ENCODE data around the gene RNF115.
"Not testable (repeated sequence)": the region's sequence is repeated elsewhere in the genome, so short reads cannot be mapped to it uniquely, and the experiment has no call there.

Gene RNF115

DNA sequence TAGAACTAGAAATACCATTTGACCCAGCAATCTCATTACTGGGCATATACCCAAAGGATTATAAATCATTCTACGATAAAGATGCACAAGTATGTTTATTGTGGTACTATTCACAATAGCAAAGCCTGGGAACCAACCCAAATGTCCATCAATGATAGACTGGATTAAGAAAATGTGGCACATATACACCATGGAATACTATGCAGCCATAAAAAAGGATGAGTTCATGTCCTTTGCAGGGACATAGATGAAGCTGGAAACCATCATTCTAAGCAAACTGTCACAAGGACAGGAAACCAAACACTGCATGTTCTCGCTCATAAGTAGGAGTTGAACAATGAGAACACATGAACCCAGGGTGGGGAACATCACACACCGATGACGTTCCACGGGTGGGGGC, 97.7 kb downstream of the RNF115 start:
- not testable (repeated sequence) for DNase-seq

DNA sequence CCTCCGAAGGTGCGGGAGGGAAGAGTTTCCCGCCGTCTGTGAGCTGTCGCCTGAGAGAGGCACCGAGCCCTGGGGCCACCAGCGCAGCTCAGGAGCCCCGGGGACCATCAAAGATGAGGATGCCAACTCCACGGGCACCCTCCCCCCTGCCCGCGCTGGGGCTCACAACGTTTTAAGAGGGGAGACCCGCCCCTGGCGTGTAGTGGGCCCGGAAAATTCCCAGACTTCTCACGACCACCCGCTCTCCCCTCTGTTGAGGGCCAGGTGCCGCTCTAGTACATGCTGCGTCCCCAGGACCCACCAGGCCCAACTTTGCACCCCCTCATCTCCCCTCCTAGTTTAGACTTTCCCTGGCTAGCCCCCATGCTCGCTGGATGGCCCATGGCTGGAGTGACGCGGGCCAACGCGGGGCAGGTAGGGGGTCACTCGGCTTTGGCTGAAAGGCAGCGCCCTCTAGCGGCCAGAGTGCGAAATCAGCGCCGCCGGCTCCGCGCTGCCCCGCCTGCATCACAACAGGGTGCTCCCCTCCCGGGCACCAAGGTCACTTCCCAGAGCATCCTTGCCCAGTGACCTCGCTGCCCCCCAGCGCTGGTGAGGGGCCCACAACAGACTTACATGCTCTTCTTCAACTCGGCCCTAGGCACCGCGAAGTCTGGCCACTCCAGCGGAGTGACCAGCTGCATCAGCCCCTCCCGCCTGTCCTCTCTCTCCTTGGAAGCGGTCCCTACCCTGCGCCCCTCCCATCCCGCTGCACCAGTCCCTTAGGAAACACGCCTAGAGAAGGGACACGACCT, 102.8 kb downstream of the RNF115 start:
- peak; percentile 9 for DNase-seq

DNA sequence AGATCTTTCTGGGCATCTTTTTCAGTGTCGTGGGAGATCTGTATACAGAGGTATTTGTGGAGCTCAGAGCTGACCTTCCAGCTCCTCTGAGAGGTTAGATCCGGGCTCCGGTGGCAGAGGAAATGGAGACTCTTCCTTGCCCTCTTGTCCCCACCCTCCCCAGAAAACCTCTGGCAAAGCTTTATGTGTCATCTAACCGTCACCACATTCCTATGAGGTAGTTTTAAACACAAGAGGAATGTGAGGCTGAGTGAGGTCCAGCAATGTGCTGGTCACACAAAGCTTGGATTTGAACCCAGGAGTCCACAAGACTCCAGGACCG, 103.4 kb downstream of the RNF115 start:
- no peak for DNase-seq

DNA sequence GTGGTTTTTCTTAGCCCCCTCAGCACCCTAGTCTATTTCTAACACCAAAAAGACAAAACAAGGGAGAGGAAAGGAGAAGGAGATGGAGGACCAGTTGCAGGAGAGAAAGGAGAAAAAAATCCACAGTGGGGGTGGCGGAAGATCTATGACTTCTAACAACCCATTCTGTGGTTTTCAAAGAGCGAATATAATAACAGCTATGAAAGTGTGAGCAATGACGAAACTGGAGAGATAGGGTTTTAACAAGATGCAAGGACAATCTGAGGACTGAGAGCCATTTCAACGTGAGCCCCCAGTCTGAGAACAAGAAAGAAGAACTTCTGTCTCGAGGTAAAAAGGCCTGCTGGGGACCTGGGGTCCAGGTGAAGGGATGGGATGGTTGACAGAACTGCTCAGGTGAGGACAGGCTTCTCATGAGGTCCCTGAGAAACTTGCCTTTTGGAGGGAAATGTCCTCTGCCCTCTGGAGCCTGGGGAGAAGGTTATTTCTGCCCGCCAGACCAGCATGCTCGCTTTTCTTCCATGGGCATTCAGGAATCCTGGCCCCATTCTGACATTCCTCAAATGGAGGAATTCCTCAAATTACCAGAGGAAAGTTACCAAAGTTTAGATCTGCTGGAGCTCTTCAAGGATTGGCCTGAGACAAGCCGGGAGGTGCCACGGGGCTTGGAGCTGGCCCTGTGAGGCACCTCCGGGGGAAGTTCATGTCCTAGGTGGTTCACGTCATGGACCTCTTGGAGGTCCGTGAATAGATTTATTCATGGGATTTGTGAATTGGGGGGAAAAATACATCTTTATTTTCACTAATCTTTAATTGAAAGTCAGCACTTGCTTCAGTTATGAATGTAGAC, 104.4 kb downstream of the RNF115 start, which contains the start of gene CD160:
CD160 (plus strand) TSS at position 270 of the 850 bp plus-strand sequence. CDS start 8,829 bp downstream, outside the sequence.
- no peak for DNase-seq

DNA sequence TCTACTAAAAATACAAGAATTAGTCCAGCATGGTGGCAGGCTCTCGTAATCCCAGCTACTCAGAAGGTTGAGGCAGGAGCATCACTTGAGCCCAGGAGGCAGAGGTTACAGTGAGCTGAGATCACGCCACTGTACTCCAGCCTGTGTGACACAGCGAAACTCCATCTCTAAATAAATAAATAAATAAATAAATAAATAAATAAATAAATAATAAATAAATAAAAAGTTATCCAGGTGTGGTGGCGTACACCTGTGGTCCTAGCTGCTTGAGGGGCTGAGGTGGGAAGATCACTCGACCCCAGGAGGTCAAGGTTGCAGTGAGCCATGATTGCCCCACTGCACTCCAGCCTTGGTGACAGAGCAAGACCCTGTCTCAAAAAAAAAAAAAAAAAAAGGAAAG, 105.4 kb downstream of the RNF115 start:
- not testable (repeated sequence) for DNase-seq

DNA sequence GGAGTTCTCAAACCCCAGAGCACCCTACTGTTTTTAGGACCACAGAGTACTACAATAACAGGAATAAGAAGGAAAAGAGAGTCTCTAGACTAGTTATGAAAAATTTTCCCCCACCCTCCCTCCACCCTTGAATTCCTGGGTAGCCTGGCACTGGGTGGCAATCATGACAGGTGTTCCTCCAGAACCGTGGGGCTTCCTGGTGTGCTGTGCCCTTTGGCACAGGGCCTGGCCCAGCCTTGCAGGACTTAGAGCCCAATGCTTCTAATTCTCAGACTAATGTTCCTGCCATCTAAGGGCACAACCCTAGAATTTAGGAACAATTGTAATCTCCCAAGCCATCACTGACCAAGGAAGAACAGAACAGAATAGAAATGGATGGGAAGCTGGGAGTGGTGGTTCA, 106.1 kb downstream of the RNF115 start:
- DNase-seq = no peak

DNA sequence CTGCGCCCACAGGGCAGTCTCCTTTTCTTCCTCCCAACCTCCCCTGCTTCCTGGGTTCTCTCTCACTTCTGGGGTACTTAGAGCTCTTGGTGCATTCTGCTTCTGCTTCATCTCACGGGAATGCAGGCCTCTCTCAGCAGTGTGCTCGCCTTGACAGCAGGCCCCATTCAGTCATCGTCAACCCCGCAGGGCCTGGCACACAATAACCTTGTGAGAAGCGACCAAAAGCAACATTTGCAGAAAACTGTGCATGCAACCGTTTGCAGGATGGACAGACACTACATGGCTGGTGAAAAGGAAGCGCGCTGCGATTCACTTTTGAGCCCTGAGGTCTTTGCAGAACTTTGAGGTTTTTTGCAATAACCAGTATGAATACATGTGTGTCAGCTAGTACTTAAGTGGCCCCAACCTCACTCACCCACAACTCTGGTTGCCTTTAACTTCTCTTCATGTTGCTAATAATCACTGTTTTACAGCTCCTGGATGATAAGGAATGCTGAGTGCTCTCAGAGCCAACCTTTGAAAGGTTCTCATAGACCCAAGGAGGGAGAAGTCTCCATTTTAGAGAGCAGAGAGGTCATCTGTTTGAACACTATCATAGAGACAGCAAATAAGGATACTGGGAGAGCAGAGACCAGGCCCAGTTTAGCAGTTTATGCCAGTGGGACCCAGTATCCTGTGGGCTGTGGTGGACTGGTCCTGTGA, 107.1 kb downstream of the RNF115 start:
- DNase-seq = no peak

DNA sequence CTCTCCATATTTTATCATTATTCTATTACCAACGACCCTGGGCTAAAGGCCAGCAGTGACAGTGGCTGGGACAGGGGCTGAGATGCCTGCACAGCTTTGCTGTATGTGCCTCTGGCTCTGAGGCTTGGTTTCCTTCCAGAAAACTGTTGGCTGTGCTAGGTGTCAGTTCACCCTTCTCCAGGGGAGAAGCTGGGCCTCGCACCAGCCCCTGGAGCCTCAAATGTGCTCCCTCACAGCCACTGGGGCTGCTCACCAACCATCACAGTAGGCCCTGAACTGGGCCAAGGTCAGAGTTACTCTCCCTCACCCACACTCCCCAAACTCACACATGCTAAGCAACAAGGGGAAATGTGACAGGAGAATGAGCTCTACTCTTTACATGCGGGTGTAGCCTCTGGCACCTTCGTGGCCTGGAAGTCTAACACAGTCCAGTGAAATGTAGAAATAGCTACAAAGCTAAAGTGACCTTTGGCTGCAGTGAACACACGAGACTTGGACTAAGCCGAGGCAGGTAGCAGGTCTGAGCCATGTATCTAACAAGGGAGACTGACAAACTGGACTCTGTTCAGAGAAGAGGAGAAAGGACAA, 109.3 kb downstream of the RNF115 start:
- no peak for DNase-seq

DNA sequence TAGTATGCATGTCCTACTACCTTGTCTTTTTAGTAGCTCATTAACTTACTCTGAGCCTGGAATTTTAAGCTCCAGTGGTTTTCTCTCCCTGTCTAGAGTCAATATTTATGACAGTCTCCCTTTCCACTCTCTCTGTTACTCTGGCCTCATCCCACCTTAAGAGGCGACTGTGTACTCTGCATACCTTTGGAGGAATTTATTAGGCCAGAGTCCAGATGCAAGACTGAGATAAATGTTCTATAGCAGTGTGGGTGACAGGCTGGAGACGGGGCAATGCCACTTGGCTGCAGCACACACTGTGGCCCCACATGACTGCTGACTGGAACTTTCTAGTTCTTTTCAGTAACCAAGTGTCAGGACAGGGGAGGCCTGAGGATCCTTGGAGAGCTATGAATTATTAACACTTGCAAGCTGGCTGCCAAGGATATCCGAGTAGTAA, 112.7 kb downstream of the RNF115 start:
- no peak for DNase-seq

DNA sequence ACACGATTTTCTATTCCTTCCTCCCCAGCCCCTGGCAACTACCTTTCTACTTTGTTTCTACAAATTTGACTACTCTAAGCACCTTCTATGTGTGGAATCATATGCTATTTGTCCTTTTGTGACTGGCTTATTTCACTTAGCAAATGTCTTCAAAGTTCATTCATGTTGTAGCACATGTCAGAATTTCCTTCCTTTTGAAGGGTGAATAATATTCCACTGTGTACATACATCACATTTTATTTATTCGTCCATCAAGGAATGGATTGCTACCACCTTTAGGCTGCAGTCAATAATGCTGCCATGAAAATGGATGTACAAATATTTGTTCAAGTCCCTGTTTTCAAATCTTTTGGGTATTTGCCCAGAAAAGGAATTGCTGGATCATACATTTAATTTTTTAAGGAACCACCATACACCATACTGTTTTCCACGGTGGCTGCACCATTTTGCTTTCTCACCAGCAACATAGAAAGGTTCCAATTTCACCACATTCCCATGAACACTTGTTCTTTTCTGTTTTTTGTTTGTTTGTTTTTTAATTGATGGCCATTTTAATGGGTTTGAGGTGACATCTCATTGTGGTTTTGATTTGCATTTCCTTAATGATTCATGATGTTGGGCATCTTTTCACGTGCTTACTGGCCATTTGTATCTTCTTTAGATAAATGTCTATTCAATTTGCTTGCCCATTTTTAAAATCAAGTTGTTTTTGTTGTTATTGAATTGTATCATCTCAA, 113.4 kb downstream of the RNF115 start:
- DNase-seq = no peak

DNA sequence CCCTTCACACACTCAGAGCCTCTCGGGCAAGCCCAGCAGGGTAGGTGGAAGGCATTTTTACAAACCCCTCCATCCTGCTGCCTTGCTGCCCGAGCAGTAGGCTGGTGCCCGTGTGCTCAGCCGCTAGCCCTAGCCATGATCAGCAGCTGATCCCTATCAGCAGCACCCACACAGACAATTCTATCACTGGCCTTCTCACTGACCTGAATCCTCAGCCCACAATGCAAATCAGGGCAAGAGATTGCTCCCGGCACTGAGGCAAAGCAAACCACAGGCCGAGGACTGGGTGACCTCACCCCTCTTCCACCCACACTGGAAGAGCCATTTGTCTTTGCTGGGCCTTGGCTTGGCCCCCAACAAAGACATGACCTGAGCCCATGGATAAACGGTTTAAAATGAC, 115.8 kb downstream of the RNF115 start:
- no peak for DNase-seq

DNA sequence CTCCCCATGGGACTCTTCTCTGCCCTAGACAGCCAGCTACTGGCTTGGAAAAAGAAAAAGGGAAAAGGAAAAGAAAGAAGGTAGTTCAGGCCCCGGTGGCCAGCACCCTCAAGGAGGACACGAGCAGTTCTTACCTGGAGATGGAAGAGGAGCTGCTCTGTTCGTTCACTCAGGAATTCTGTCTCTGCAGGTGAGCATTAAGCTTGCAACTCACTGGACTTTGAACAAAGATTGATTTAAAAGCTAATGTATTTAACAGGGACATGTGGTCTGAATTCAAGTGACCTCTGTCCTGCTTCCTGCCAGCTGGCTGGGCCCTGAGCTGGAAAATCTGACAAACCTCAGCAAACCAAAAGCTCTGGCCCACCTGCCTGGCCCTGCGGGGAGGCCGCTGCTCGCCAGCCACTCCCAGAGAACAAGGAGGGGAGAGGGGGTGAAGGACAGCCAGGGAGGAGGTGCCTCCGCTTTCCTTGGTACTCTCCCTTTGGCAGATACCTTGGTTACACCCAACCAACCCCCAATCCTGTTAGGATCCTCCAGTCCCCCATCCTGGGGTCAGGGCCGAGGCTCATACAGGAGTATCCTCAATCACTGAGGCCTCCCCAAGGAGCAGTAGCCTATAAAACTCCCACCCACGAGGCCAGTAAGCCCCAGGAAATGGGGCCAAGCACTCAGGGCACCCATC, 116.6 kb downstream of the RNF115 start, which contains the start of gene PDZK1:
PDZK1 (minus strand) TSS at position 186 of the 685 bp plus-strand sequence. CDS start 19,347 bp downstream, outside the sequence.
- no peak for DNase-seq

DNA sequence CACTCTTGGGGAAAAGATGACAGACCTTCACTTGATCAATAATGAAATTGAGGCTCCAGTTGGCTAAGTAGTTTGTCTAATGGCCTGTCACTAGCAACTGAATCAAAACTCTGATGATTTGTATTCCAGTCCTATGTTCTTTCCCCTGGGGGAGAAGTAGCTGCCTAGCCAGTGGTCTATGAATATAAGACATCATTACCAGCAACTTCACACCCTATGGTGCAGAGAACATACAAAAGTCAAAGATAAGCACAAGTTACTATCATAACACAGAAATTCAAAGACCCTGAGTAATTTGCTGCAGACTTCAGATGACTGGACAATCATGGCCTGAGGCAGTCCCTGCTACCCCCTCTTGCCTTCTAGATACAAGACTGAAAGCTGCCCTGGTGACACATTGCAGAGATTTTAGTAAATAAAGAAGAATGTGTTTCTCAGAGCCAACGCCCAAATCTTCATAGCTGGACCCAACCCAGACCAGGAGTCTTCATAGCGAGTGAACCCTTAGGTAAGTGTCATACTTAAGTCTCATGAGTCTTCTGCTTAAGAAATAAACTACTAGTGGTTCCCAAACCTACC, 117.7 kb downstream of the RNF115 start:
- no peak for DNase-seq

DNA sequence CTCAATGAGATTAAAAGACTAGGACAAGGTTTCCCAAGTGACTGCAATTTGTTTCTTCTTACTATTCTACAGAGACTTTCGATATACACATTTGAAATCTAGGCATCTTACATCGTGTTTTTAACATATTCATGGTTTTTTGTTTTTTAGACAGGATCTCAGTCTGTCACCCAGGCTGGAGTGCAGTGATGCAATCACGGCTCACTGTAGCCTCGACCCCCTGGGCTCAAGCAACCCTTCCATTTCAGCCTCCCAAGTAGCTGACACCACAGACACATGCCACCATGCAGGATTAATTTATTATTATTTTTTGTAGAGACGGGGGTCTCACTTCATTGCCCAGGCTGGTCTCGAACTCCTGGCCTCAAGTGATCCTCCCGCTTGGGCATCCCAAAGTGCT, 118.3 kb downstream of the RNF115 start:
- no peak for DNase-seq

DNA sequence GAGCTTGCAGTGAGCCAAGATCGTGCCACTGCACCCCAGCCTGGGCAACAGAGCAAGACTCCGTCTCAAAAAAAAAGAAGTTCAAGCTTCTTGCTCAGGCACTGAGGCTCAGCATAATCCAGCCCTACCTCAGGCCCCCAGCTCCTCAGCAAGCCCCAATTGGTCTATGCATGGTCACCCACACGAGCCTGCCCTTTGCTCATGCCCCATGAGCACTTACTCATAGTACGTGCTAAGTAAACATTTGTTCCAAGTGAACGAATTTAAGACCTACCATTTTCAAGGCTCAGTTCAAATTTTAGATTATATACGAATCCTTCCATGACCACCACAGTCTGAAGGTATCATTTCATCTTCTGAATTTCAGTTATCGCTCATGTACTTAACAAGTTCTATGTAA, 121.1 kb downstream of the RNF115 start:
- DNase-seq = no peak

DNA sequence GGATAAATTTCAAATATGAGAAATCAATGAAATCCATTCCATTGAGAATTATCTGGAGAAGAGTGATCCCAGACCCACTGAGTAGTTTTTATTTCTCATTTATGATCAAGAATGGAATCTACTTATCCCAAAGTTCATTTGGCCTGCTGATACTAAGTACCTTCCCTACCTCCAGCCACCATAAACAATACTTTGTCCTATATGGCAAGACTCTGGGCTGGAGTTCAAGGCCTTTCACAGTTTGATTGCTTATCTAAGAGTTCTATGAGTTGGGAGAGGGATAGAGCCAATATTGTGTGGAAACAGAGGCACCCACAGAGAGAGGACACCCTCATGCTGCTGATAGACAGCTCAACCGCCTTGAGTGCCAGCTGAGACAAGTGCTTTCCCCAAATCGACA, 121.8 kb downstream of the RNF115 start:
- DNase-seq = no peak

DNA sequence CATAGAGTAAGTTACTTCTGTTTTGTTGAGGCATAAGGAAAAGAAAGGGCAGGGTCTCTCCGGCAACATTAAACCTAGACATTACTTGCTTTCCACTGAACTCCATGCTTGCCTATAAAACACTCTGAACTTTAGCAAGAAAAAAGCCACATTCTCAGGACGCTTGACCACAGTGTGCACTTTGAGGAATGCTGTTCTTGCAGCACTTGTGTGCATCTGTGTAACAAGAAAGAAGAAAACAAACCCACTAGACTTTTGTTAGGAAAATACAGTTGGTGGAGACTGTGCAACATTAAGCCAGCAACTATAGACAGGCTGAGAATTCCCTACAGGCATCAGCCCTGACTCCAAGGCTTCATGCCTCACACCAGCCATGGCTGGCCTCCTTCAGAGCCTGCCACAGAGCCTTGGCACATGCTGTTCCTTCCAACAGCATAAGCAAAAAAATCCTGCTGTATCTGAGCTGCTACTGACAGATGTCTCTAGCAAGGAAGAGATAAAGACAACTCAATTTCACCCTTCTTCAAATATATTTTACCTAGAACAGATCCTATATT, 122.5 kb downstream of the RNF115 start:
- no peak for DNase-seq

DNA sequence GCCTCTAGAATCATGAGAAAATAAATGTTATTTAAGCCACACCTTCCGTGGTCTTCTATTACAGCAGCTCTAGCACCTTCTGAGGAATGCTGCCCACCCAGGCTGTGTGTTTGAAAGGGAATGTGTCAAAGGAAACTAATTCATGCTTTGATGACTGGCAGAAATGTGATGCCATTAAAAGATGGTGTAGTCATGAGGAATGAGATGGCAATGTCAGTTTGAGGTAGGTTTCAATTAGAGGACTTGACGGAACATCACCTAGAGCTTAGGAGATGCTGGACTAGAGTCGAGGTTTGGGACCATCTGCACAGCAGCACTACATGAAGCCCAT, 127.3 kb downstream of the RNF115 start:
- DNase-seq = no peak

DNA sequence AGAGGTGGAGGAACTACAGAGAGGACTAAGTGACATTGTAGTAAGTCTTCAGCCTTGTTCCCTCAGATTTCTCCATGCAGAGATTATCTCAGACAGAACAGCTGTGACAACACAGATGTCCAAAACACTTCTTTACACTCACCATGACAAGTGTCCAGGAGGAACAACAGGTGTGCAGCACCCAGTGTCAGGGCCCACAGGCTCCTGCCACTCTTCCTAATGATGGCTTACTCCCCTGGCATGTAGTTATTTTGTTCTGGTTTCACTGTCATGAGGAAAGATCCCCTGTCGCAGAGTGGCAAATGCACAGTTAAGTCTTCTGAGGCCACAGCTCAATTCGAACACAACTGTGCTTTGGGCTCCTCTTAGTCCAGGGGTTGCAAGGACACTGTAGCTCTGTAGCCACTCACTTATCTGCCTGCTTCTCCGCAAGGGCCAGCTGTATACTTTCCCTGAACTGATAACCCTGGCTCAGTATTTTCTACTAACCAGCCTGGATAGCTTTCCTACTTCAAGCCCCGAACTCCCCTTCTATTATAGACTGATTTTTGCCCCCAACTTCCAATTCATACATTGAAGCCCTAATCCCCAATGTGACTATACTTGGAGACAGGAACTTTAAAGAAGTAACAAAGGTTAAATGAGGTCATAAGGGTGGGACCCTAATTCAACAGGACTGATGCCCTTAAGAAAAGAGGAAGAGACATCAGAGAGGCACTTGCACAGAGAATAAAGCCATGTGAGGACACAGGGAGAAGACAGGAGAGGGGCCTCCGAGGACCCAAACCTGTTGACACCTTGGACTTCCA, 127.9 kb downstream of the RNF115 start:
- no peak for DNase-seq

DNA sequence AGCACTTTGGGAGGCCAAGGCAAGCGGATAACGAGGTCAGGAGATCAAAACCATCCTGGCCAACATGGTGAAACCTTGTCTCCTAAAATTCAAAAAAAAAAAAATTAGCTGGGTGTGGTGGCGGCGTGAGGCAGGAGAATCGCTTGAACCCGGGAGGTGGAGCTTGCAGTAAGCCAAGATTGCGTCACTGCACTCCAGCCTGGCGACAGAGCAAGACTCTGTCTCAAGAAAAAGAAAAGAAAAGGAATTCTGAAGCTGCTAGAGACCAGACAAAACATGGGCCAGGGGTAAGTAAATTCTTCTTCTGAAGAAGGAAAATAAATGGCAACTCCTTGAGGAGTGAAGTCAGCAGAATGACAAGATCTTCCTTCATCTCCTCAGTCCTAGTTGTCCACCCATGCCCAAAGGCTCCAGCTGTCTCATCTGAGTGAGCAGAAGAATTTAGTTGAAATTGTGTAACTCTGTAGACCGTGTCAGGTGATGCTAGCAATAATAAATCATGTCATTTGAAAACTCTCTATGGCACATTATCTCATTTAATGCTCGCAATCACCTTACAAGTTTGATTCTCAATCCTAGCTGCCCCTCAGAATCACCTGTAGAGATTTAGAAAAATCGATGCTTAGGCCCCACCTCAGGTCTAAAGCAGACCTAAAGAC, 131.0 kb downstream of the RNF115 start:
- DNase-seq = no peak
